ENCODE data around the gene RIMBP2.

The RIMBP2 gene

DNA sequence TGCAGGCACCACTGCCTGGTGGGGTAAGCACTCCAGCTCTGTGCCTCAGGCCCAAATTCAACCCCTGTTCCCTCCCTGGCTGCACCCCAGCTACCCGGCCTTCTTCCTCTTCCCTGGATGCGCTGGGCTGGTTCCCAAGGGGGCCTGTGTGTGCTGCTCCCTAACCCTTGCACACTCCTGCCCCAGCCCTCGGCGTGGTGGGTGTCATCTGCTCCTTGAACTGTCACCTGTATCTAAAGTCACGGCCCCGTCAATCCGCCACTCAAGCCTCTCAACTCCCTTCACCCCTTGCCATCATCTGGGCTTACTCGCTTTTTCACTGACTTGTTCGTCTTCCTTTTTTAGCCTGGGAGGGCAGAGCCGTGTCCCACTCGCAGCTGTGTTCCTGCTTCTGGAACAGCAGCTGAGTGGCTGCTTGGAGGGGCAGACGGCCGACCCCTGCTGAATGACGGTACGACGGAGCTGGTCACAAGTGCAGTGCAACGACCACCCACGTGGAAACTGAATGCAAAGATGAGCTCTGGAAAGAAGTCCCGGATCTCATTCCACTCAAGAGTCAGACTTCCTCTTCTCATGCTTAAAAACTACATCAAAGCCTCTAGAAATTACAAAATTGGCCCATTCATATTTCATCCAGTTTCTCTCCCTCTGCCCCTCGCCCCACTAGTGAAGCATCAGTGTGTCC is 239.5 kb downstream of the RIMBP2 start:
- FAIRE-seq = no peak

DNA sequence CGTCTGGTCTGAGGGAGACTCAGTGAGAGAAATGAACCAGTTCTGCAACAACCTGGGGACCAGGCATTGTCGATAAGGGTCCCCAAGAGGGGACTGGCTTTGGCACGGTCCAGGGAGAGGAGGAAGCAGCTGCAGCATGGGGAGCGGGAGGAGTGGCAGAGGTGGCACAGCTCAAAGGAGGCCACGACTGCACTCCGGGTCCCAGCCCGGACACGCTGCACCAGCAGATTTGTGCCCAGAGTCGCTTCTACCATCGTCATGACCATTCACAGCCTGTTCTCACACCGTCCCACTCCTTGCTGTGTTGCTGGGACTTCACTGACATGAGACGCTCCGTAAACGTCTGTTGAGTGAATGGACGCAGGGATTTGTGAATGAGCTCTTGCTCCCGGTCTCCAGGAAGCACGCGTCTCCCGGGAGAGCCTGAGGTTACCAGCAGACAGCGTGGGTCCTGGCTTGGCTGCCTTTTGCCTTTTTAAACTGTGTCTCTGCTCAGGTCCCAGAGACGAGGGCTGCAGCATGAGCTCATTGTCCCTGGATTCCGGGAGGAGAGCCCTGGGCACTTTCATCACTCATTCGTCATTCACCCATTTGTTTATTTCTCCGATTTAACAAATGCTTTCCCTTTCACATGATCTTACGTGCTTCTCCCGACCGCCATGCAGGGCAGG is 241.4 kb downstream of the RIMBP2 start:
- no peak for FAIRE-seq

DNA sequence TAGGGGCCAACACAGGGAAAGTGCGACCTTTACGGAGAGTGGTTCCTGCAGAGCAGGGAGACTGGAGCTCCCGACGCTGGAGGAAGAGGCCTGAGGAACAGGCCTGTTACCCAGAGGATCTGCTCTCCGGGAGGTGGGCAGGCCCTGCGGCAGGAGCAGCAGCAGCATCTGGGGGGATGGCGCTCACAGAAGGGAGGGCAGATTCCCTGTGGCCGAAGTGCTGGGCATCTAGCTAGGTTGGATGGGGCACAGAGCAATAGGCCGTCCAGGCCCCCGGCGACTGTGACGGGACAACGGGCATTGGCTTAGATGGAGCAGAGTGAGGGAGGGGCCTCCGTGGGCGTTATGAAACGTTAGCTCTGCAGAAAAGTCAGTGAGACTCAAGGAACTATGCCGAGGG is 242.8 kb downstream of the RIMBP2 start:
- no peak for FAIRE-seq

DNA sequence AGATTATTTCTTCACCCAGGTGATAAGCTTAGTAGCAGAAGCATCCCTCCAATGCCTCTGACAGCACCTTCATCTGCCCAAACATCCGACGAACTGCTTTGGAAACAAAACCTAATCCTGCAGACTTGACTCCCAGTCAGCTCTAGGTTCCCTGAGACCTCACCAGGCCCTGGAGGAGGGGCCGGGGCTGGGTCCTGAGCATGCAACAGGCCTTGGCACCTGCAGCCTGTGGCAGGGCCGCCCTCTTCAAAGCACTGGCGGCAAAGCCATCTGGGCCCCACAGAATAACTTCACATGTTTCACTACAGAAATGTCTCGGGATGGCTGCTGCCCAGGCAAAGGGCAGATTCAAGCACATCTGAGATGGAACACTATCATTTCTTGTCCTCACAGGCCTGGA is 245.1 kb downstream of the RIMBP2 start:
- FAIRE-seq = no peak

DNA sequence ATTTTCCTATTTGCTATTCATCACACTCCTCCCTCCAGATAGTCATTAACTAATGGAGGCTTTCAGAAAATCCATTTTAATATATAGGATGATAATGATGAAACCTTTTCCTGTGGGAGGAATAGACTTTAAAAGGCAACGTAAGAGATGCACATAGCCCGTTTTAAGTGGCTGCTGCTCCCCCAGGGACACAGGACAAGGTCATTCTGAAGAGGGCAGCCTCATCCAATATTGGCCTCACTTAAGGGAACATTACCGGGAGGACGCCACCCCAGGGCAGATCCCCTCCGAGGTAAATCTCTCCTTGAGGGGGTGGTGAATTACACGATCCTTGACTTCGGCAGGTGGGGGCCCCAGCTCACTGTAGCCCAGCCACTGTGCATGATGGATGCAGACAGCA is 246.5 kb downstream of the RIMBP2 start:
- no peak for FAIRE-seq

DNA sequence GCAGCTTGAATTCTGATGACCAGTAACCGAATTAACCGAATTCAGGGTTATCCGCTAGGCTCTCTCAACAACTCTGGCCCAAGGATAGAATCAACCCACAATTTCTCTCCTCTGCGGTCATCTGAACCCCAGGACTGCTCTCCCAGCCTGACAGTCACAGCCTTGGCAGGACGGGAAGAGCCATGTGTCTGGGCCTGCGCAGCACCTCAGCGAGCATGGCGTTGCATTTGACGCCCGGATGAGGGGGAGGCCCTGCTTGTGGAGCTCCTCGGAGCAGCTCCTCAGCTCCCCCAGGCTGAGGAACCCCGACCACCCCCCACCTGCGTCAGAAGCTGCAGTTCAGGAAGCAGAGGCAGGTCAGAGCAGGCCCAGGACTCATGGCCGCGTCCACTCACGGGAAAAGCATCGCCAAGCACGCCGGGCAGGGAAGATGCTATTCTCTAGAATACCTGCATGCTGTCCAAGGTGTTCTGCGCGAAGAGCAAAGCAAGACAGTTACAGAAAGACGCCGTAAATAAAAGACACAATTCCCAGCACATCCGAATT is 247.3 kb downstream of the RIMBP2 start:
- FAIRE-seq = no peak

DNA sequence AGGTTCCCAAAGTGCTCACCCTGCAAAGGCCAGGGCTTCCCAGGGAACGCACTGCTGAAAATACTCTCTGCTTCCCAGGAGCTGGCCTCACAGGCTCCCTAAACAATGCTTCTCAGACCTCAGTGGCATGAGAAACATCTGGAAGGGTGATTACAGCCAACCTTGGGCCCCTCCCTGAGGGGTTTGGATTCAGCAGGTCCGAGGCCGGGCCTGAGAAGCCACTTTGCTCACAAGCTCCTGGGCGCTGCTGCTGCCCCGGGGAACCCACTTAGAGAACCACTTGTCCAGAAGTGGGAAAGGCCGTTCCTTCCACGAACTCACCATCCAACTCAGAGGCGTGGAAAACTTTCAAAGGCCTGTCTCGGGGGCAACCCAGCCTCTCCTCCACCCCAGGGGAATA is 247.9 kb downstream of the RIMBP2 start:
- FAIRE-seq = no peak

DNA sequence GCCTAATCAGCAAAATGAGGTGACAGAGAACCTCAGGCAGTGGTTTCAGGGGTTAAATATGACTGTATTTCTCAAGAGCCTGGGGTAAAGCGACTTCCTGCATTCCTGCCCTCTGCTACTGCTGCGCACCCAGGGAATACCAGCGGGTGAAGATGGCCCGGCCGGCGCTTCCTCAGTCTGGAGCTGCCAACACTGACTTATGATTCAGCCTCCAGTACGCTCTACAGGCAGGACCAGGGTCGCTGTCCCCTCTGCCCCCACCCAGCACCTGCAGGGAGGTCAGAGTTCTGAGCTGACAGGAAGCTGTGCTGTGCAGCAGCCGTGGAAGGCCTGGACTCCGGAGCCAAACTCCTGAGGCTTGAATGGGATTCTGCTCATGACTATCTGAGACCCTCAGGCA is 250.5 kb downstream of the RIMBP2 start:
- FAIRE-seq = no peak

DNA sequence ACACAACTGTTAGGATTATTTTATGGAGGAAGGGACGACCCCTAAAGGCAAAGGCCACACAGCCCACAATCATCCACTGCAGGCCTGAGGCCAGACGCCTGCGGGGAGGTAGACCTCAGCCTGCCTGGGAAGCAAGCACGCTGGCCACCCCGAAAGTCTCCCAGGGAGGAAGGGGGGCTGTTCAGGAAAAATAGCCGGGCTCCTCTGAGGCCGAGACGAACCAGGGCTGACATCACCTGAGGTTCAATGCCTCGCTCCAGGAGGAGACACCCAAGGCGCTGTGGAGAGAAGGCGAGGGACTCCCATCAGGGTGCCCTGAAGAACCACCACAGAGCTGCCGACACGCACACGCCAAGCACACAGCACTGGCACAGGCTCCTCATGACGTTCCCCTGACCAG is 251.1 kb downstream of the RIMBP2 start:
- no peak for FAIRE-seq

DNA sequence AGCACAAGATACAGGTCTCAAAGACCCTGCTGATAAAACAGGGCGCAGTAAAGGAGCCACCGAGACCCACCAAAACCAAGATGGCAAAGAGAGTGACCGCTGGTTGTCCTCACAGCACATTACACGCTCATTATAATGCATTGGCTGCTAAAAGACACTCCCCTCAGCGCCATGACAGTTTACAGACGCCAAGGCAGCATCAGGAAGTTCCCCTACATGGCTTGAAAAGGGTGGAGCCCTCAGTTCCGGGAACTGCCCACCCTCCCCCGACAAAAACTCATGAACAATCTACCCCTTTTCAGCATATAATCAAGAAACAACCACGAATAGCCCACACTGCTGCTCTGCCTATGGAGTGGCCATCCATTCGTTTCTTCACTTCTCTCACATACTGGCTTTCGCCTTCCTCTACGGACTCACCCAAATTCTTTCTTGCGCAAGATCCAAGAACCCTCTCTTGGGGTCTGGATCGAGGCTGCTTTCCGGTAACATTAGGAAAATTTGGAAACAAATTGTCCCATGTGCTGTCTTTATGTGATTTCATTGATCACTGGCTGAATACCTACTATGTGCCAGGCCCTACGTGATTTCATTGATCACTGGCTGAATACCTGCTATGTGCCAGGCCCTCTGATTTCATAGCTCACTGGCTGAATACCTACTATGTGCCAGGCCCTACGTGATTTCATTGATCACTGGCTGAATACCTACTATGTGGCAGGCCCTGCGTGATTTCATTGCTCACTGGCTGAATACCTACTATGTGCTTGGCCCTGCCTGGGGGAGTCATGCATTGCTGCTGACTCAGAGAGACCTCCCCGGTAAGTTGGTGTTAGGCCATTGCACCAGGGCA is 252.1 kb downstream of the RIMBP2 start:
- no peak for FAIRE-seq

DNA sequence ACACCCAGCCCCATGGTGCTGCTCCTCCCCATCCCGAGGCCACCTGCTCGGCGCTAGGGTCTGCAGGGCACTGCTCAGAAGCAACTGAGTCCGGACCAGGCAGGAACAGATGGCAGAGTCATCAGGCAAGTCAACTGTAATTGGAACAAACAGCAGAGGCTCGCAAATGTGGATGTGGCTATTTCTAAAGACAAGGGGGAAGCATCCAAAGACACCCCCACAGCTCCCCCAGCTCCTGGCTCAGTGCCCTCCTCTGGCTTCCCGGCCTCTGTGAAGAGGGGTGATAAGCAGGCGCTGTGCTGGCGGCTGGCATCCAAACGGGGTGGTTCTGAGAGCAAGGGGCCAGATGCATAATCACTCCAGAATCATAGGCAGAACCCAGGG is 252.8 kb downstream of the RIMBP2 start:
- no peak for FAIRE-seq

DNA sequence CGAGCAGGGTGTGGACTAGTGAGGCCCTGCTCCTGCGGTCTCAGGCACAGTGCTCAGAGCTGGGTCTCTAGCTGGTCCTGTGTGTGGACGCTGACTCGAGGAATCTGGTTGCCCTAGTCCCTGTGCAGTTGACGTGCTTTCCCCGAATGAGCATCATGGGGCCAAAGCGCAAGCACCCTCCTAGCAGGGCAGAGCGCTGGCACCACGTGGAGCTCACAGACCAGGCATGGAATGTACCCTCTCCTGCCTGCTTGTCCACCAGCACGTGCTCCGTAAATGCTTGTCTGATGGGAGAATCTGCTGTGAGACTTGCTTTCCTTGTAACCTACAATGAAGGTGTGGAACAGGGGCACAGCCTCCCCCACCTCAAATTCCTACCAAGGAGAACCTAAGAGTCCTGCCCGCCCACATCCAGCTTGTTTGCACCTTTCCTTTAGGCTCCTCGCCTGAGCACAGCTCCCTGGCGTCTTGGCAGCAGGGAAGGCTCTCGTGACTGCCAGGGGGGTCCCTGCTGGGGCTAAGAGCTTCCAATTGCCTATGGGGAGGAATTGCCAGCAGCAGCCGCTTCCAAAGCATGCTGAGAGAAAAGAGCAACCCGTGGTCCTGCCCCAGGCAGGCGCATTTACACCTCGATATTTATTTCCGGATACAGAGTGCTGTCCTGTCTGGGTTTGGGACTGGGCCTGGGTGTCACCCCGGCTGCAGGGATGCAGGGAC is 253.4 kb downstream of the RIMBP2 start:
- FAIRE-seq = no peak

DNA sequence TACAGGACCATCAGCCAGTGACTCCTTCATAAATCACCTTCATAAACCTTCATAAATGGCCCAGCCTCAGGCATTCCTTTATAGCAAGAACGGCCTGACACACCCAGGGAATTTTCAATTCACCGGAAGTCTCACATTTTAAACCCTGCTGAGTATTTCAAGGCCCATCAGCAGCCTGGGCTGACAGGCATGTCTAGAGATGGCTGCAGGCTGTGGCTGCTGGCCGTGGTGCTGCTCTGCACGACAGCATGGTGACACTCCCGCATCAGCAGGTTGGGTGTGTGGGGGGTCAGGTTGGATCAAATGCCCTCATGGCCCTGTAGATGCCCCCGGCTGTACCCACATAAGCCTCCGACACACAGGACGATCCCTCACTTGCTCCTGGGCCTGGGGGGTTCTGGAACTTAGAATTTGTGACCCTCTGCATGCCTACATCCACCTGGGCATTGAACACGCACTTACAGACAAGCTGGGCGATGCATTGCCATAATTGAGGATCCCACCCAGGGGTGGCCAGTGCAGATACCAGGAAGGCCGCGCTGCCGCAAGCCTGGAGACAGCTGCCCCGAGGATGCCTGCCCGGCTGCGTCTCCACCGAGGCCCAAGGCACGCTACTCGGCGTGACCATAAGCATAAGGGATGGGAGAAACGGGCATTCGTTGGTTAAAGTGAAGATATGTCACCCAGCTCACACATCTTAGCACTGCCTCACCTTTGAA is 254.1 kb downstream of the RIMBP2 start:
- FAIRE-seq = no peak

DNA sequence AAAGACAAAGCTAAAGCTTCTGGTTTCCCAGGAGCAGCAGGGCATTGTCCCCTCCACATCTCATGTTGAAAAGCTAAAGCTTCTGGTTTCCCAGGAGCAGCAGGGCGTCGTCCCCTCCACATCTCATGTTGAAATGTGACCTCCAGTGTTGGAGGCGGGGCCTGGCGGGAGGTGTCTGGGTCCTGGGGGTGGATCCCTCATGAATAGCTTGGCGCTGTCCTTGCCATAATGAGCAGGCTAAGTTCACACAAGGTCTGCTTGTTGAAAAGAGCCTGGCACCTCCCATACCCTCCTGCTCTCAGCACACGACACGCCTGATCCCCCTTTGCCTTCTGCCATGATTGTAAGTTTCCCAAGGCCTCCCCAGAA is 254.7 kb downstream of the RIMBP2 start:
- no peak for FAIRE-seq

DNA sequence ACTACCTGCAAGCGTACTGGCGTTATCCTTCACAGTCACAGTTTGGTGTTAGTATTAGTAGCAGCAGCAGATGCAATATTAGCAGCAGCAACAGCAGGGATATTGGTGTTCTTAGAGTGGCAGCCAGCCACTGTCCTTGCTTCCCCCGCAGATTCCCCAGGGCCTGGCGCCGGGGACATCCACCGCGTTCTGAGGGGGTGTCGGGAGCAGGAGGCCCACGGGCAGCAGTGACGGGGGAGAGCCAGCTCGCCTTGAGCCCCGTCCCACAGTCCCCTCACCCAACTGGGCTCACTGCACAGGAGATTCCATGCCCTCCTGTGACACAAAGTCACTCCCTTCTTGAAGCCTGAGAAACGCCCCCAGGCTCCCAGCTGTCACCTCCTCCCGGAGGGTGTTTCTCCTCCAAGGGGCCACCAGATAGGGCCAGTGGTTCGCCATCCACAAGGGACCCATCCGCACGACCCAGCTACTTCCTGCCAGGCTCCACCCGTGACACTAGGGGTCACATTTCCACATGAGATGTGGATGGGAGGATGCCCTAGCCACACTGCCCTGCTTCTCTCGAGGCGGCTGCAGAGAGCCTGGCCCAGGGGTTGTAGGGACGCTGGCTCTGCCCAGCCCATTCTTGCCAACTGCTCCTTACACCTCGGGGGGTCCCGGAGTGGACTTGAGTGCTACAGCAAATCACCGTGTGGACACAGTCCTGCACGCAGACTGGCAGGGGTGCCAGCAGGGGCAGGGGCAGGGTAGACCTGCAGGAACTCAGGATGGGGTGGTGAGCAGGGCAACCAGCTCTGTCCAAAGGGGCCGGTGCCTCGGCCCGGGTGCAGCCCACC is 255.3 kb downstream of the RIMBP2 start:
- FAIRE-seq = no peak

DNA sequence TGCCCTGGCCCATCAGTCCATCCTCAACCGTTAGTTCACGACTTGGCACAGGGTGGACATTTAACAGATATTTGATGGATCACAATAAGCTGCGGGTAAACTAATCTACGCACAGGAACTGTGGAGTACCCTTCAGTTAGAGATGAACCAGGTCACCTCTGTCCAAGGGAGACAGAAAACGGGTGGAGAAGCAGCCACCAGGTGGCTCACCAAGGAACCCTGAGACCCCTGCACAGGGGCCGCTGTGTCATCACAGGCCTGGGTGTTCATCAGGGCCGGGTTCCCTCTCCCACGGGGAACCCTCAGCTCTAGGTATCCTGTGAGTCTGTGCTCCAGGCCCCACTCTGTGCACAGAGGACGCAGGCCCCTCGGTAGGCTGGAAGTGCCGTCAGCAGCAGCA is 256.2 kb downstream of the RIMBP2 start:
- no peak for FAIRE-seq

DNA sequence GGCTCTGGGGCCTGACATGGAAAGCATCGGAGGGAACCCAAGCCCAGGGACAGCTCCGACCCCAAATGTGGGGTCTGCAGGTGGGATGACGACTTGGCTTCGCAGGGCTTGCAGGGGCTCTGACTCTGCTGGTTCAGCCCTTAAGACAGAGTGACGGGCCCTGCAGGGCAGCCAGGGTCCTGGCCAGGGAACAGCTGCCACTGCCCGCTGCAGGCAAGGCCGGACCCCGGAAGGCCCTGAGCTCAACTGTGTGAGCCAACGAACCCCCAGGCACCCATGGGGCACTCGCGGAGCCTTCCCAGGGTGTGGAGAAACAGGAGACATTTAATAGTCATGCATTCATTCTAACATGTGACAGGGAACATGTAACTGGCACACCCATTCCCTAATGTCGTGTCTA is 257.8 kb downstream of the RIMBP2 start:
- no peak for FAIRE-seq

DNA sequence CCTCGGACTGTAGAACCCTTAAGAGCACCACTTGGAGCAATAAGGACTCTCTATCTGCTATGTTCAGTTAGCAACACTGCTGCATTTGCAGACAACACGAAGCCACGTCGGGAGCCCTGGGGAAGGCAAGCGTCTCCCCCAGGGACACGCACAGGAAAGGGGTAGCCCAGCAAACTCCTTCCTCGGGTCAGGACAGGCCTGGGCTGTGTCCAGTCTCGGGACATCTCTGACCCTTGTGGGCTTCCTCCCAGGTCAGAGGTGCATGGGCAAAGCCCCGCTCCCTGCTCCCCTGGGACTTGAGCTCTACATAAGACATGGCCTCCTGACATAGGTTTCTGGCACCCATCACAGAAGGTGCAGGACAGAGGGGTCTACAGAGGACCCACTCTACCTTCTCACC is 258.9 kb downstream of the RIMBP2 start:
- FAIRE-seq = no peak

DNA sequence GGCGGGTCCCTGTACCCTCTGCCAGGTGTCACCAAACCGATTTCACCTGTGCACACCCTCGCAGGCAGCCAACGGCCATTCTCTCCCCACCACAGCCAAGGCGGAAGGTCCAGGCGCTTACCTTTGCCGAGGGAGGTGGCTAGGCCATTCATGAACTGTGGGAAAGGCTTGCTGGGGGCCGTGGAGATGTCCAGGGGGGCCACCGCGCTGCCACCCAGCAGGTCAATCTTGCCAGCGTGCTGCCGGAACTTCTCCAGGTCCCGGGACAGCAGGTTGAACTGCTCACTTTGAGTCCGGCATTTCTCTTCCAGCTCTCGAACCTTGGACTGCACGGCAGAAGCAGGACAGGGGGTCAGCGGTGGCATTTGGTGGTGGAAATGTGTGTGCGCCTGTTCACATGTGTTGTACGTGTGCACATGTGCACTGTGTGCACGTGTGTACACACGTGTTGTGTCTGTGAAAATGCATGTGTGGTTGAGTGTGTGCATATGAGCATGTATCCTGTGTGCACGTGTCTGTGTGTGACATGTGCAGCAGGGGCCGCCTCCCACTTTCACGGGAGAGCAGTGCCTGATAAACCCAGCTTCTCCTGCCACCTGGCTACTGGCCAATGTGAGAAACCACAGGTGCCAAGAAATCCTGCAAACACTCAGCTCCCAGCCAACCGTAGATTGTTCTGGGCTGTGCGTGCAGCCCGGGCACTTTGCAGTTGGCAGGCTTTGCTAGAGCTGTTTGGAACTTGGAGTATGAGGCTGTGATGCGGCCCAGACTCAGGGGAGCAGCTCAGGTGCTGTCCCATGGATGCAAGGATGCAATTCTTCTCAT is 259.5 kb downstream of the RIMBP2 start:
- FAIRE-seq = no peak

DNA sequence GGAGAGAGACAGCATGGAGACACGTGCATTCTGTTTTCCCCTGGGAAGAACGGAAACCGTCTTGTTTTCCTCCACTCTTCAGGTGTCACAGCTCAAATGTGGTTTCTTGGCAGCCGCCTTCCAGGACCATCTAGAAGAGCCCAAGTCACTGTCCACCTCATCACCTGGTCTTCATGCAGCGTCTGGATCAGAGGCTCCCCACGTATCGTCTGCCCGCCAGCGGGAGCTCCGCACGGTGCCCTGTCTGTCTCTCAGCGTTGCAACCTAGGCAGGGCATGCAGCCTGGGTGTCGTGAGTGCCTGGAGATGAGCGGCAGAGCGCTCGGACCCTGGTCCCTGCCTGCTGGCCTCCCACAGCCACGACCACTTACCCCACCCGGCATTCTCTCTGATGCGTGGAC is 260.9 kb downstream of the RIMBP2 start:
- FAIRE-seq = no peak

DNA sequence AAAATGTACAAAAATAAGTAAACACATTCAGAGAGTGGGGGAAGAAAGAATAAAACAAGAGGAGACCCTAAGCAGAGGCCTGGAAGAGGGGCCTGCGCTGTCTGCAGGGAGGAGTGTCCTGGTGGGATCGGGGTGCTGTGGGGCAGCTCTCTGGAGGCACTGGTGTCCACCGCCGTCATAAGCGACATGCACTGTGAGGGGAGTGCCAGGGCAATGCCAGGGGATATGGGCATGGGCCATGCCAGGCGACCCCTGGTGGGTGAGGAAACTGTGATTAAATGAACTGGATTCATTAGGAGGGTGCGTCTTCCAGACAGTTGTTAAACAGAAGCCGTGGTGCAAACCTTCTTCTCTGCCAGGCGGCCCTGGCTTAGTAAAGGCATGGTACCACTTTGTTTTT is 261.8 kb downstream of the RIMBP2 start:
- no peak for FAIRE-seq
